ENCODE data around the gene TIRAP. TPM values are rescaled to one million over a fixed set of nuclear protein-coding genes. Genes with fewer than 3 reads are reported as not detected.
A peak's percentile ranks its signal among the peaks of the same experiment; 100 is the strongest.

The TIRAP gene
- total RNA-seq, 1 donor = 9.8 TPM

- no peaks in the 10 kb centered on the region for H3K36me3 ChIP-seq (ENCODE audit: insufficient read depth, low read length)
These were observed 46.8 kb downstream of the TIRAP start for GRCh38 chr11:126329644-126330211.

GRCh38 chr11:126331286-126331685, 48.4 kb downstream of the TIRAP start:
- Histone ChIP-seq H3K9me3 (ENCODE audit: low read depth, low read length) (no peaks in the 10 kb centered on the region), H3K4me3 (ENCODE audit: insufficient read depth, low read length) (no peak overlapping the region), H4K20me1 (ENCODE audit: insufficient read depth, low read length) (peaks cover 5% of the 10 kb centered on the region), H3K4me1 (ENCODE audit: insufficient read depth, low read length) (peaks cover 22% of the 10 kb centered on the region), H3K4me2 (ENCODE audit: insufficient read depth, low read length) (no peak overlapping the region), H3K27me3 (ENCODE audit: insufficient read depth, low read length) (no peaks in the 10 kb centered on the region), H3K27ac (ENCODE audit: low read depth, low read length) (no peak overlapping the region), H3K79me2 (ENCODE audit: insufficient read depth, low read length) (no peaks in the 10 kb centered on the region), H3K36me3 (ENCODE audit: insufficient read depth, low read length) (no peaks in the 10 kb centered on the region), H2AFZ (ENCODE audit: low read length) (no peak overlapping the region)
- no peak for DNase-seq (ENCODE audit: insufficient read length, low spot score, missing footprints)
- no peak for TF ChIP-seq CTCF (IDR thresholded peaks at IDR 0.05; ENCODE audit: extremely low read depth, low read depth, low read length)

More at GRCh38 chr11:126329644-126330211, 46.8 kb downstream of the TIRAP start:
- no peak for TF ChIP-seq CTCF (IDR thresholded peaks at IDR 0.05; ENCODE audit: extremely low read depth, low read depth, low read length)
- Histone ChIP-seq H3K27ac (ENCODE audit: low read depth, low read length) (no peak overlapping the region), H3K4me2 (ENCODE audit: insufficient read depth, low read length) (no peak overlapping the region), H3K27me3 (ENCODE audit: insufficient read depth, low read length) (no peaks in the 10 kb centered on the region), H3K79me2 (ENCODE audit: insufficient read depth, low read length) (no peaks in the 10 kb centered on the region), H2AFZ (ENCODE audit: low read length) (no peak overlapping the region), H4K20me1 (ENCODE audit: insufficient read depth, low read length) (peaks cover 5% of the 10 kb centered on the region), H3K4me1 (ENCODE audit: insufficient read depth, low read length) (peaks cover 17% of the 10 kb centered on the region), H3K4me3 (ENCODE audit: insufficient read depth, low read length) (no peak overlapping the region), H3K9me3 (ENCODE audit: low read depth, low read length) (no peaks in the 10 kb centered on the region)
- DNase-seq (ENCODE audit: insufficient read length, low spot score, missing footprints) = no peak

- Histone ChIP-seq H2AFZ (ENCODE audit: low read length) (no peak overlapping the region), H3K4me3 (ENCODE audit: insufficient read depth, low read length) (no peak overlapping the region), H3K79me2 (ENCODE audit: insufficient read depth, low read length) (no peaks in the 10 kb centered on the region), H3K27me3 (ENCODE audit: insufficient read depth, low read length) (no peaks in the 10 kb centered on the region), H3K4me1 (ENCODE audit: insufficient read depth, low read length) (peaks cover 26% of the 10 kb centered on the region), H4K20me1 (ENCODE audit: insufficient read depth, low read length) (peaks cover 8% of the 10 kb centered on the region), H3K27ac (ENCODE audit: low read depth, low read length) (peak overlapping the region; percentile 67), H3K4me2 (ENCODE audit: insufficient read depth, low read length) (peak overlapping the region; percentile 46), H3K36me3 (ENCODE audit: insufficient read depth, low read length) (no peaks in the 10 kb centered on the region), H3K9me3 (ENCODE audit: low read depth, low read length) (no peaks in the 10 kb centered on the region)
- no peak for TF ChIP-seq CTCF (IDR thresholded peaks at IDR 0.05; ENCODE audit: extremely low read depth, low read depth, low read length)
- DNase-seq (ENCODE audit: insufficient read length, low spot score, missing footprints) = peak; percentile 97
These were observed 49.4 kb downstream of the TIRAP start for GRCh38 chr11:126332221-126332711.

GRCh38 chr11:126333142-126333541, 50.2 kb downstream of the TIRAP start:
- H3K4me1 ChIP-seq (ENCODE audit: insufficient read depth, low read length) = peaks cover 26% of the 10 kb centered on the region
- no peaks in the 10 kb centered on the region for H3K9me3 ChIP-seq (ENCODE audit: low read depth, low read length)
- no peak for TF ChIP-seq CTCF (IDR thresholded peaks at IDR 0.05; ENCODE audit: extremely low read depth, low read depth, low read length)
- peaks cover 6% of the 10 kb centered on the region for H4K20me1 ChIP-seq (ENCODE audit: insufficient read depth, low read length)
- no peak overlapping the region for H3K4me2 ChIP-seq (ENCODE audit: insufficient read depth, low read length)
- no peaks in the 10 kb centered on the region for H3K27me3 ChIP-seq (ENCODE audit: insufficient read depth, low read length)
- H2AFZ ChIP-seq (ENCODE audit: low read length) = no peak overlapping the region
- no peaks in the 10 kb centered on the region for H3K79me2 ChIP-seq (ENCODE audit: insufficient read depth, low read length)
- H3K36me3 ChIP-seq (ENCODE audit: insufficient read depth, low read length) = no peaks in the 10 kb centered on the region
- DNase-seq (ENCODE audit: insufficient read length, low spot score, missing footprints) = no peak
- H3K27ac ChIP-seq (ENCODE audit: low read depth, low read length) = no peak overlapping the region
- H3K4me3 ChIP-seq (ENCODE audit: insufficient read depth, low read length) = no peak overlapping the region

All from osteoblast (primary cell).